Tibial nerve (tissue), 4 donors: ENCODE data around the gene CDS1.

ENCODE experiments used
- CTCF ChIP-seq, 5 experiments: fragments of 200-600 bp in 3 of 5; fragments of 450-650 bp in 2 of 5; sonication (generic) in 3 of 5; IDR thresholded peaks; one replicate each; pipeline ENCODE4 v1.5.1; 2016 to 2019; ENCODE audit warnings: antibody characterized with exemption in 5 of 5, mild to moderate bottlenecking in 3 of 5, moderate library complexity in 2 of 5
- EP300 ChIP-seq, 2 donors: sonication (generic); formaldehyde crosslinking; IDR thresholded peaks; one replicate each; pipeline ENCODE4 v1.6.1; 2017; ENCODE audit warnings: antibody characterized with exemption in 2 of 2, mild to moderate bottlenecking in 1 of 2
- POLR2A ChIP-seq, 2 donors: fragments of 450-650 bp; IDR thresholded peaks; one replicate each; pipeline ENCODE4 v1.6.1; 2017; ENCODE audit warnings: antibody characterized with exemption in 2 of 2, mild to moderate bottlenecking in 2 of 2, moderate library complexity in 2 of 2

- TF ChIP-seq CTCF (IDR thresholded peaks at IDR 0.05): no peak
- TF ChIP-seq POLR2A (IDR thresholded peaks at IDR 0.05): no peak
- no peak for TF ChIP-seq EP300 (IDR thresholded peaks at IDR 0.05)
Observed at GRCh38 chr4:84639145-84639544, 56.2 kb downstream of the CDS1 start.
